ENCODE measurements around the gene CD164. TPM values are rescaled to one million over a fixed set of nuclear protein-coding genes. Genes with fewer than 3 reads are reported as not detected.

CD164 gene
- polyA plus RNA-seq, 1 of the 3 experiments (the other 2 are of a cell fraction), result 83.4 TPM

DNA sequence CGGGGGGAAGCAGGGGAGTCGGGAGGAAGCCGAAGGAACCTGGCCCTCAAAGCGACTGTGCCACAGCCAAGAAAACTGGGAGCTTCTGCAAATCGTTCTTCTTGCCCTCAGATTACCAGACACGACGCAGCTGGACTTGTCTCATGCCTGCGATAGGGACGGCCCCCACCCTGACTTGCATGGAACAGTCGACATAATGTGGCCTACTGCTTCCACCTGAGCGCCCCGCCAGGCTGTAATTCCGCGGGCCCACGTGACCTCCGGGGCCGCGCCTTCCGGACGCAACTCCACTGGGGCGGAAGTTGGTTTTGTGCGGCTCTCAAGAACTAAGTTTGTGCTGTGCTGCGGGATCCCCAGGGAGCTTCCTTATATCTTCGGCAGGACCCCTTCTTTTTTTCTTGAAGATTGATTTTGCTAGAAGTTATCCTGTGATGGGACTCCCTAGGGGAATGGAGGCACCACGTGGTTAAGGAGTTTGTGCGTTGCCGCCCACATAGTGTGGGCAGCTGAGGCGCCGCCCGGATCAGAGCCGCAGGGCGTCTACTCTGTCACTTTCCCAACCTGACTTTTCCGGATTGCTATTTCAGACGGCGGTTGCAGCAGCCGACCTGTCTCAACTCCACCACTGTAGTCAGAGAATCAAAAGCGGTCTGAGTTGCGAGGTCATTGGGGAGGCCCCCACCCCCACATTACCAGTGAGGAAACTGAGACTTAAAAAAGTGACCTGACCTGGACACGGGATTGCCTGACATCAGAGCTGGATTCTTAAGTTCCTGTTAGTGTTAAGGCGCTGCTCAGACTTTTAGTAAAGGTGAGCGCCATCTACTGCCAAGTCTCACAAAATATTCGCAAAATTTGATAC lies 540 bp upstream of the CD164 start:
- 1% methylated on average over 20 of the region's 42 CpGs for WGBS (ENCODE audit: low lambda C conversion rate)
- no peaks in the 10 kb centered on the region for H3K9me2 ChIP-seq
- CTCF ChIA-PET, result interaction anchor here (0.6 to 6.0 kb wide), 52 partner anchors 10 to 945 kb away, joined by 3 to 132 read pairs (median 4); partner anchors contain the start of genes CEP57L1, MICAL1, PPIL6 and SESN1
- H3K36me3 ChIP-seq (replicated peaks in 1 of 2; ENCODE audit: control insufficient read depth in 1 of 2, insufficient read depth in 2 of 2, low read length in 1 of 2), result peaks cover 5 to 10% of the 10 kb centered on the region in 2 experiments
- H2AFZ ChIP-seq (ENCODE audit: low read depth), result peak overlapping the region; percentile 93
- H3K9ac ChIP-seq, result peak overlapping the region; percentile 95
- peak overlapping the region; percentile 96 to 100 for H3K27ac ChIP-seq (ENCODE audit: low read depth in 2 of 2, low read length in 1 of 2)
- 0 out of 2 replicates have a peak, but pooled peaks have one; percentile 21 for TF ChIP-seq TEAD4 (IDR thresholded peaks at IDR 0.05; ENCODE audit: borderline replicate concordance, insufficient read depth)
- peak; percentile 97 for TF ChIP-seq MAX (IDR thresholded peaks at IDR 0.05; ENCODE audit: low read depth)
- TF ChIP-seq, protein P1, sequence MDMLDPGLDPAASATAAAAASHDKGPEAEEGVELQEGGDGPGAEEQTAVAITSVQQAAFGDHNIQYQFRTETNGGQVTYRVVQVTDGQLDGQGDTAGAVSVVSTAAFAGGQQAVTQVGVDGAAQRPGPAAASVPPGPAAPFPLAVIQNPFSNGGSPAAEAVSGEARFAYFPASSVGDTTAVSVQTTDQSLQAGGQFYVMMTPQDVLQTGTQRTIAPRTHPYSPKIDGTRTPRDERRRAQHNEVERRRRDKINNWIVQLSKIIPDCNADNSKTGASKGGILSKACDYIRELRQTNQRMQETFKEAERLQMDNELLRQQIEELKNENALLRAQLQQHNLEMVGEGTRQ (IDR thresholded peaks at IDR 0.05; ENCODE audit: borderline replicate concordance, low read depth, low read length), result peak; percentile 86
- TF ChIP-seq, protein P2, sequence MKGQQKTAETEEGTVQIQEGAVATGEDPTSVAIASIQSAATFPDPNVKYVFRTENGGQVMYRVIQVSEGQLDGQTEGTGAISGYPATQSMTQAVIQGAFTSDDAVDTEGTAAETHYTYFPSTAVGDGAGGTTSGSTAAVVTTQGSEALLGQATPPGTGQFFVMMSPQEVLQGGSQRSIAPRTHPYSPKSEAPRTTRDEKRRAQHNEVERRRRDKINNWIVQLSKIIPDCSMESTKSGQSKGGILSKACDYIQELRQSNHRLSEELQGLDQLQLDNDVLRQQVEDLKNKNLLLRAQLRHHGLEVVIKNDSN (IDR thresholded peaks at IDR 0.05; ENCODE audit: borderline replicate concordance, low read depth), result peak; percentile 93
- peak; percentile 53; the same call in 1 of the 2 replicates for TF ChIP-seq POLR2AphosphoS5 (IDR thresholded peaks at IDR 0.05; ENCODE audit: low read depth, low read length)
- no peak for TF ChIP-seq CHD2 (IDR thresholded peaks at IDR 0.05; ENCODE audit: low read length, partially characterized antibody)
- peak; percentile 46; the same call in 1 of the 2 replicates for TF ChIP-seq YY1 (IDR thresholded peaks at IDR 0.05; ENCODE audit: low read depth)
- TF ChIP-seq, protein P3, sequence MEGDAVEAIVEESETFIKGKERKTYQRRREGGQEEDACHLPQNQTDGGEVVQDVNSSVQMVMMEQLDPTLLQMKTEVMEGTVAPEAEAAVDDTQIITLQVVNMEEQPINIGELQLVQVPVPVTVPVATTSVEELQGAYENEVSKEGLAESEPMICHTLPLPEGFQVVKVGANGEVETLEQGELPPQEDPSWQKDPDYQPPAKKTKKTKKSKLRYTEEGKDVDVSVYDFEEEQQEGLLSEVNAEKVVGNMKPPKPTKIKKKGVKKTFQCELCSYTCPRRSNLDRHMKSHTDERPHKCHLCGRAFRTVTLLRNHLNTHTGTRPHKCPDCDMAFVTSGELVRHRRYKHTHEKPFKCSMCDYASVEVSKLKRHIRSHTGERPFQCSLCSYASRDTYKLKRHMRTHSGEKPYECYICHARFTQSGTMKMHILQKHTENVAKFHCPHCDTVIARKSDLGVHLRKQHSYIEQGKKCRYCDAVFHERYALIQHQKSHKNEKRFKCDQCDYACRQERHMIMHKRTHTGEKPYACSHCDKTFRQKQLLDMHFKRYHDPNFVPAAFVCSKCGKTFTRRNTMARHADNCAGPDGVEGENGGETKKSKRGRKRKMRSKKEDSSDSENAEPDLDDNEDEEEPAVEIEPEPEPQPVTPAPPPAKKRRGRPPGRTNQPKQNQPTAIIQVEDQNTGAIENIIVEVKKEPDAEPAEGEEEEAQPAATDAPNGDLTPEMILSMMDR (IDR thresholded peaks at IDR 0.05), result peak; percentile 72
- peak; percentile 95 for TF ChIP-seq MXI1 (IDR thresholded peaks at IDR 0.05; ENCODE audit: low read depth, low read length)
- peak; percentile 57 for TF ChIP-seq SMC3 (IDR thresholded peaks at IDR 0.05; ENCODE audit: low read depth, low read length)
- TF ChIP-seq MEF2A (IDR thresholded peaks at IDR 0.05; ENCODE audit: borderline replicate concordance, low read depth), result no peak
- peak; percentile 73 for TF ChIP-seq GABPA (IDR thresholded peaks at IDR 0.05; ENCODE audit: low read depth)
- peak; percentile 35; the same call in 1 of the 2 replicates for TF ChIP-seq TAF1 (IDR thresholded peaks at IDR 0.05; ENCODE audit: borderline replicate concordance, low read depth, low read length)
- TF ChIP-seq RXRA (IDR thresholded peaks at IDR 0.05; ENCODE audit: borderline replicate concordance, low read depth), result no peak
- TF ChIP-seq RAD21 (IDR thresholded peaks at IDR 0.05; ENCODE audit: low read length), result peak; percentile 76
- TF ChIP-seq ELF1 (IDR thresholded peaks at IDR 0.05), result peak; percentile 78
- TF ChIP-seq PBX3 (IDR thresholded peaks at IDR 0.05), result no peak
- H3K9me3 ChIP-seq, result no peaks in the 10 kb centered on the region
- H3K27me3 ChIP-seq (ENCODE audit: insufficient read depth), result no peaks in the 10 kb centered on the region
- H3K4me2 ChIP-seq, result peak overlapping the region; percentile 87
- peaks cover 36% of the 10 kb centered on the region for H4K20me1 ChIP-seq (ENCODE audit: insufficient read depth)
- peak; percentile 92 for DNase-seq
- H3K4me3 ChIP-seq (ENCODE audit: low read depth in 2 of 2, low read length in 1 of 2), result peak overlapping the region; percentile 86 to 95
- peaks cover 10 to 15% of the 10 kb centered on the region in 2 experiments; a peak in 2 of 4 replicates for H3K4me1 ChIP-seq (ENCODE audit: control insufficient read depth in 1 of 2, insufficient read depth in 2 of 2, low read depth in 1 of 2, low read length in 1 of 2)
- POLR2A ChIA-PET, result interaction anchor here (0.9 to 2.5 kb wide), 3 partner anchors 58 to 195 kb away, joined by 3 to 10 read pairs (median 3); partner anchors contain the start of genes MICAL1, PPIL6 and SMPD2
- H3K79me2 ChIP-seq (ENCODE audit: insufficient read depth), result peaks cover 39% of the 10 kb centered on the region
- H3F3A ChIP-seq (replicated peaks; ENCODE audit: insufficient read depth), result peaks cover 3% of the 10 kb centered on the region
